AG04450 (cell line): ENCODE measurements around the gene DNPEP. TPM values are rescaled to one million over a fixed set of nuclear protein-coding genes. Genes with fewer than 3 reads are reported as not detected.

Experiments used
- CTCF ChIA-PET: fragments of 300-600, 350-600 bp; formaldehyde crosslinking; extraction: SDS; loops from one replicate; lab custom pipeline; 2022; ENCODE audit warnings: antibody characterized with exemption, inconsistent platforms; lab: Charles Lee
- POLR2A ChIA-PET: fragments of 350-600 bp; formaldehyde crosslinking; extraction: SDS; loops from one replicate; lab custom pipeline; 2021; ENCODE audit warnings: antibody characterized with exemption, inconsistent platforms; lab: Yijun Ruan, JAX
- DNase-seq: peaks from one replicate; pipeline ENCODE4 v3.0.0-alpha.2; 2011; ENCODE audit warnings: low read depth, low spot score
- H3K27ac ChIP-seq: one replicate; pipeline ENCODE4 v1.5.1; 2012; ENCODE audit warnings: low read depth, low read length, control low read depth
- H3K27me3 ChIP-seq: one replicate; pipeline ENCODE4 v1.6.0; 2012; ENCODE audit warnings: low read length; ENCODE audit not compliant: control insufficient read depth, insufficient read depth
- H3K4me3 ChIP-seq: 2 replicates; pipeline ENCODE4 v1.5.1; 2011; ENCODE audit warnings: mild to moderate bottlenecking, low read depth, low read length, control low read depth
- H3K9me3 ChIP-seq: 2 replicates; pipeline ENCODE4 v1.5.1; 2012; ENCODE audit warnings: low read length; ENCODE audit not compliant: control insufficient read depth, insufficient read depth
- CTCF ChIP-seq: IDR thresholded peaks from 2 replicates; pipeline ENCODE4 v1.5.1; 2011; ENCODE audit warnings: low read depth, low read length, control low read depth, inconsistent platforms
- polyA plus RNA-seq: library from polyadenylated mRNA; depleted of rRNA; stranded (reverse); fragments of >200 nt; gene quantifications from 2 replicates; pipeline ENCODE4 v1.2.3, GENCODE V29; 2011

Gene DNPEP
- polyA plus RNA-seq, 1 experiment, result 41.5 TPM

- no peak for TF ChIP-seq CTCF
- H3K9me3 ChIP-seq, result no peaks in the 10 kb centered on the region
- ChIA-PET CTCF (interaction anchor here (4.9 to 7.0 kb wide), 2 partner anchors 10 to 127 kb away, joined by 60 to 270 read pairs; partner anchors contain the start of gene DNPEP), POLR2A (no interaction called here)
- no peaks in the 10 kb centered on the region for H3K27me3 ChIP-seq
- no peak for DNase-seq
- H3K27ac ChIP-seq, result no peak overlapping the region
- H3K4me3 ChIP-seq, result no peak overlapping the region
Measured at GRCh38 chr2:219400562-219400961, 12.8 kb upstream of the DNPEP start.

DNA sequence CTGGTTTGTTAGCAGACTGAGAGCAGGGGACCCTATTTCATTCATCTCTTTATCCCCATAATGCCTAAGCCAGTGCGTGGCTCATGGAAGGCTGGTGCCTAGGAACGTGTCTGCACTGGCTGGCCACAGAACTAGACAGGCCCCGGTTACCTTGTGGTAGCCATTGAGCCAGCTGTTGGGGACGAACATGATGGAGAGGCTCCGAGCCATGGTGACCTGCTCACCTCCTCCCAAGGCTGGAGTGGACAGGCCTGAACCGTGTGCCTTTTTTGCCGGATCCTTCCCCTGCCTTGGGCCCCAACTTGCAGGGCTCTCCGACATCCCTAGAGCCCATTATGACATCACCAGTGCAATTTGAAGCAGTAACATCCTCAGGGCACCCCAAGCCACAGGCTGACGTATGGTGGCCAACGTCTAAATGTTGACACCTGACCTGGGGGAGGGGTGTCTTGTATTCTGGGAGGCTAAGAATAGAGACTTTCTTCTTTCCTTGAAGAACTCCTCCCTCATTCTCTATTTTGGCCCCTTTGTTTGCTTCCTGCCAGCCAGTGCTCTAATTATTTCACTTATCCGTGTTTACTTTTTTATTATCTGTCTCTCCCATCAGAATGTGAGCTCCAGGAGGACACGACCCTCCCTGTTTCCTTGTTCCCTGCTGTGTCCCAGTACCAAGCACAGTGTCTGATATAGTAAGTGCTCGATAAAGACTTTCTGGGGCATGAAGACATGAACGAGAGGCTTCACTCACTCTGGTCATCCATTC lies 12.2 kb upstream of the DNPEP start:
- ChIA-PET CTCF (interaction anchor here (7.0 kb wide), 1 partner anchor 128 kb away, joined by 270 read pairs; no protein-coding TSS in a partner anchor), POLR2A (no interaction called here)
- no peak overlapping the region for H3K27ac ChIP-seq
- no peaks in the 10 kb centered on the region for H3K9me3 ChIP-seq
- H3K4me3 ChIP-seq, result no peak overlapping the region
- no peak for DNase-seq
- H3K27me3 ChIP-seq, result no peaks in the 10 kb centered on the region
- TF ChIP-seq CTCF, result no peak

DNA sequence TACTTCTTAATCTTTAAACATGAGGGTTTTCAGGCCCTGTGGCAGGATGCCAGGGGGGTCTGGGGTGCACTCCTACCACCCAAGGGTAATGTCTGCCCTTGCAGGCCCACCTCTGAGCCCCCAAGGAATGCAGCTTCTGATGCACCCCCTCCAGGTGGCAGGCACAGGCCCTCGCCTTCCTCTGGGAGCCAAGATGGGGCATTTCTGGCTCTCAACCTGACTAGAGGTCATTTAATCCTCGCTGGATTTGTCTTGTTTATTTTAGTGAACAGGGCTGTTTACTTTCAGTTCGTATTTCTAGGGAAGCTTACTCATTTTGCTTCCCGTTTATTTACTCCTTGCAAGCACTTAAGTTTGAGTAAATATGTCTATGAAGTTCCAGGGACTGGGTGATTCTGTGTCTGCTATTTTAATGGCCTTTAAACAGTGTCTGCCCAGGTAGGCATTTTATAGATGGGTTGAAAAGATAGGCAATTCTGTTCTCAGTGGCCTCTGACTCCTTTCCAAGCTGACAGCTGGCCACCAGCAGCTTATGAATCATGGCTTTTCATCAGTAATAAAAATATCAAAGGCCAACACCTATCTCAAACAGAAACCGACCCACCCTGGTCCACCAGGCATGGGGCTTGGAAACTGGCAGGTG lies 11.1 kb upstream of the DNPEP start:
- no peak for DNase-seq
- H3K27ac ChIP-seq, result no peak overlapping the region
- no peaks in the 10 kb centered on the region for H3K9me3 ChIP-seq
- no peak for TF ChIP-seq CTCF
- no peak overlapping the region for H3K4me3 ChIP-seq
- peaks cover 3% of the 10 kb centered on the region for H3K27me3 ChIP-seq
- ChIA-PET POLR2A (interaction anchor here (0.7 to 1.7 kb wide), 4 partner anchors 11 to 109 kb away, joined by 3 to 6 read pairs (median 4); partner anchors contain the start of genes DNPEP and GMPPA), CTCF (interaction anchor here (2.7 to 2.9 kb wide), 2 partner anchors 10 to 131 kb away, joined by 15 to 21 read pairs; partner anchors contain the start of gene DNPEP)

GRCh38 chr2:219396863-219397457 lies 9.2 kb upstream of the DNPEP start:
- CTCF ChIA-PET, result interaction anchor here (1.2 to 2.9 kb wide), 4 partner anchors 8 to 133 kb away, joined by 6 to 21 read pairs (median 10); partner anchors contain the start of gene DNPEP
- H3K27ac ChIP-seq, result no peak overlapping the region

More at GRCh38 chr2:219396863-219397457, 9.2 kb upstream of the DNPEP start:
- H3K9me3 ChIP-seq, result no peaks in the 10 kb centered on the region
- TF ChIP-seq CTCF, result no peak
- peaks cover 7% of the 10 kb centered on the region for H3K27me3 ChIP-seq
- POLR2A ChIA-PET, result no interaction called here
- no peak overlapping the region for H3K4me3 ChIP-seq
- DNase-seq, result no peak
